ENCODE measurements around the gene SNX24. TPM values are rescaled to one million over a fixed set of nuclear protein-coding genes. Genes with fewer than 3 reads are reported as not detected.

The SNX24 gene
- total RNA-seq, 4 donors from 2014 or later: 13.3 to 21.5 (median 17.9) TPM

DNA sequence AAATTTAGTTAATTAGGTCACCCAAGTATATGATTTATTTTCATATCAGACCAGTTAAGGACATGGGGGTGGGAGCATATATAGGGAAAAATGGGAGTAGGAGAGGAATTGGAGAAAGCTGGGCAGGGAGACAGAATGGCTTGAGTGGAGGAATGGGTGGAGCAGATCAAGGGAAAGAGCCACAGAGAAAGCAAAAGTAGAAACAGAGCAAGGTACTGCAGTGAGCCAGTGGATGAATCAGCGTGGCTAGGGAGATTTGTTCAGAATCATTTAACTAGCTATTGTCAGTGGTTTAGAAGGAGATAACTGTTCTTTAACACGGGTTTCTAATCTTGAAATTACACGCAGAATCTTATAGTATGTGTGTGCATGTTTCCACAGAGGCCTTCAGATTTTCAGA lies 37.4 kb downstream of the SNX24 start:
- ATAC-seq (ENCODE audit: low FRiP score): peak; percentile 79
- TF ChIP-seq CTCF (IDR thresholded peaks at IDR 0.05): no peak

DNA sequence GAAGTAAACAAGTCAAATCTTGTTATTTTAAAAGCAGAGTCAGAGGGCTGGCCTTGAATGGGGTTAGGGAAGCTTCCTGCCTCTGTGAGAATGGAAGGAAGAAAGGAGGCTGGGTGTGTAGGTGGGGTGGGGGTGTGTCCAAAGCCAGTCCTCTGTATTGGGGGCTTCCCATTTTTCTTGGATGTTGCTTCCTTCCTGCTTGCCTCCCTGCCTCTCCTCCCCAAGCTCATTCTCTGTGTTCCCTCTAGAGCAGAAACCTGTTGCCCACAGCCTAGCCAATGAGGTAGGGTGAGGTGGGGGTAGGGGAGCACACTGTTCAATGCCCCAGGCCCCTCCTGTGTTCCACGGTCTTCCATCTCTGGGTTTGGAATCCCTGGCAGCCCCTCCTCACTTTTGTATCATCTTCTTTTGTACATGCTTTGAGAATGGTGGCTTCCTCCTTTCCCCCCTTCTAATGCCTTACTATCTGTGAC lies 39.7 kb downstream of the SNX24 start:
- ATAC-seq (ENCODE audit: low FRiP score) (no peak), DNase-seq (ENCODE audit: low spot score) (no peak)
- TF ChIP-seq CTCF (IDR thresholded peaks at IDR 0.05): no peak

More for the DNA sequence above, 37.4 kb downstream of the SNX24 start:
- DNase-seq (ENCODE audit: low spot score): no peak

GRCh38 chr5:122885891-122886290 lies 40.5 kb downstream of the SNX24 start:
- no peak for ATAC-seq (ENCODE audit: low FRiP score)
- no peak for TF ChIP-seq CTCF (IDR thresholded peaks at IDR 0.05)
- no peak for DNase-seq (ENCODE audit: low spot score)

DNA sequence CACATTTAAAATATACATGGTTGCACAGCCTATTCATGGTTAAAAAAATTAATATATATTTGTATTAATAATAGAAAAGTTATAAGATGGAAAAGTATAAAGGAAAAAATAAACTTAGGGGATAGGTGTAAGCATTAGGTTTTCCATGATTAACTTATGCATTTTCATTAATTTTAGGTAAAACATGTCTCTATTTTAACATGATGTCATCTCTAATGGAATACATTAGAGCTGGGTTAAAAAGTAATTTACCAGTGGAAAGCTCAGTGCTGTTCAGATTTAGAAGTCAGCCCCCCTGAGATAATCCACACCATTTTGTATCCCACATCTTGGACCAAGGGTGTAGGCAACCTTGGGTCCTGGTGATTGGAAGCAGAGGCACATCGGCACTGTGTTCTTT lies 49.7 kb downstream of the SNX24 start:
- DNase-seq (ENCODE audit: low spot score) (no peak), ATAC-seq (ENCODE audit: low FRiP score) (no peak)
- no peak for TF ChIP-seq CTCF (IDR thresholded peaks at IDR 0.05)

DNA sequence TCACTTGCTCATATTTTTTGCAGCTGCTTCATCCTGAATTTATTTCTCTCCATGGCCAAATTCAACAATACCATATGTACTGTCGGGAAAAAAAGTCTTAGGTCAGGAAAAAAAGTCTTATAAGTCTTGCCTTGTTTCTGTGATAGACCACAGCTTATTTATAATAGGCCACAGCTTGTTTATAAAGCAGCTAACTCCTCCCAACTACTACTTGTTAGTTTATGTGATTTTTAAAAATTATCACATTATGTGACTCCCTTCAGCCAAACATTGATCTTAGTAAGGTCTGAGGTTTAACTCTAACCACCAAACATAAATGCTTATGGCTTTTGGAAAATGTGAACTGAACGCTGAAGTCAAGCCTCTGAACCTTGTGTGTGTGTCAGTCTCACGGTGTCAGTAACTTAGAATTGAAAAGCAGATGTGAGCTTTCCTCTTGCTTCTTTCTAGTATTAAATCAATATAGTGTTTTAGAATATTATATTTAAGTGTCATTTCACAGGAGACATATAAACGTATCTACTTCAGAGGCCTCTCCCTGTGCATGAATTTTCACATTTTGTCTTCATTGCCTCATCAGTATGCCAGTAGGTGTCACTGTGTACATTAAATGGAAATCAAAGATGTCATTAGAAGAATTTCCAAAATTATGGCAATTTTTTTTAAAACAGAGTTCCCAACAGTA lies 51.3 kb downstream of the SNX24 start:
- no peak for TF ChIP-seq CTCF (IDR thresholded peaks at IDR 0.05)
- DNase-seq (ENCODE audit: low spot score) (no peak), ATAC-seq (ENCODE audit: low FRiP score) (no peak)

GRCh38 chr5:122897283-122897602 lies 51.8 kb downstream of the SNX24 start:
- no peak for TF ChIP-seq CTCF (IDR thresholded peaks at IDR 0.05)
- ATAC-seq (ENCODE audit: low FRiP score) (no peak), DNase-seq (ENCODE audit: low spot score) (no peak)

- no peak for TF ChIP-seq CTCF (IDR thresholded peaks at IDR 0.05)
- ATAC-seq (ENCODE audit: low FRiP score) (no peak), DNase-seq (ENCODE audit: low spot score) (no peak)
These were observed 55.9 kb downstream of the SNX24 start for GRCh38 chr5:122901346-122901745.

Data from omental fat pad (tissue), 4 donors.